Measurements from ENCODE around the gene STK31. TPM values are rescaled to one million over a fixed set of nuclear protein-coding genes. Genes with fewer than 3 reads are reported as not detected.
"Not testable (repeated sequence)": the region's sequence is repeated elsewhere in the genome, so short reads cannot be mapped to it uniquely, and the experiment has no call there.

The STK31 gene
- total RNA-seq, 1 donor = 0.52 TPM

DNA sequence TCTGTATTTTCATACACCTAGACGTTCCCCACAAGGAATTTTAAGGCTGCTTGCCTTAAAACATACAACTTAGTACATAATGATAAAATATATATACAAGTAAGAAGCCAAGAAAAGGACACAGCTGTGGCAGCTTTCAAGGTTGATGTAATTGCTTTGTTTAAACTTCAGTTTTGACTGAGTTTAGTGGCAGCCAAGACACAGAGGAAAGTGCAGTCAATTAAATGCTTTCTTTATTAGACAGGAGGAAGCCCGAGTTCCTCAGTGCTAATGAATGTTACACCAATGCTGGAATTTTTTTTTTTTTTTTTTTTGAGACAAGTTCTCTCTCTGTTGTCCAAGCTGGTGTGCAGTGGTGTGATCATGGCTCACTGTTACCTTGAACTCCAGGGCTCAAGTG is 11.2 kb upstream of the STK31 start:
- Histone ChIP-seq H3K4me3 (ENCODE audit: low read length) (no peak overlapping the region), H3K4me1 (ENCODE audit: insufficient read depth, low read length) (no peaks in the 10 kb centered on the region), H3K27me3 (ENCODE audit: insufficient read depth, low read length) (no peaks in the 10 kb centered on the region), H3K9me3 (ENCODE audit: low read depth, low read length) (no peaks in the 10 kb centered on the region)

DNA sequence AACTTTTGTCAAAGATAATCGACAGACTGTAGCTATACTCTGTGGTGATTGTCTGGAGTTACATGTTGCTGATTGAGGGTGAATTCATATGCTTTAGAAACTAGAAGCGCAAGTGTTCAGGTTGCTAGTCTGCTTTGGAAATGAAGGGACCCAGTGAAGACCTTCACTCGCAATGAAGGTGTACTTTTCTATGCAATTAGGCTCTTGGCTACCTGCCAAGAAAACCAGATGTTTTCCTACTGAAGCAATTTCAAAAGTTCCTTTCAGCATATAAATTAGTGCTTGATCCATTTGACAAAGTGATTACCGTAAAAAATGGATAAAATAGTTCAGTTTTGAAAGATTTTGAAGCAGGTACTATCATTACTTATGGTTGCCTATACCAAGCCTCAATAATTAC is 10.0 kb upstream of the STK31 start:
- Histone ChIP-seq H3K9me3 (ENCODE audit: low read depth, low read length) (no peaks in the 10 kb centered on the region), H3K27me3 (ENCODE audit: insufficient read depth, low read length) (no peaks in the 10 kb centered on the region), H3K4me1 (ENCODE audit: insufficient read depth, low read length) (no peaks in the 10 kb centered on the region), H3K4me3 (ENCODE audit: low read length) (no peak overlapping the region)

DNA sequence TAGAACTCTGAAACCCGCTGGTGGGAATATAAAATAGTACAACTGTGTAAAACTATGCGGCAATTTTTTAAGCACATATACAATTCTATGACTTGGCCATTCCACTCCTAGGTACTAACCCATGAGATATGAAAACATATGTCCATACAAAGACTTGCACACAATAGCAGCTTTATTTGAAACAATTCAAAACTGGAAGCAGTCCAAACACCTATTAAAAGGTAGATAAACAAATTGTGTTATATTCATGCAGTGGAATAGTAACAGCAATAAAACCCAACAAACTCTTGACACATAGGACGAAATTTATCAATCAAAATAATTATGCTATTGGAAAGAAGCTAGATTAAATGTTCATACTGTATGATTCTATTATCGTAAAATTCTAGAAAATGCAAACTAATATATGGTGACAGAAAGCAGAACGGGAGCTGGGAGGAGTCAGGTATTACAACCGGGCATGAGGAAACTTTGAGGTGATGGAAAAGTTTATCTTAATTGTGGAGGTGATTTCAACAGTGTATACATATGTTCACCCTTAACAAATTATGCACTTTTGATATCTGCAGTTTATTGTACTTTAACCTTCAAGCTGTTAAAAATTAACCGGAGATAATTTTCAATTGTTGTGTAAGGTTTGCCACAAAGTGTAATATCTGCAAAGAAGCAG is 803 bp upstream of the STK31 start:
- H3K4me3 ChIP-seq (ENCODE audit: low read length) = no peak overlapping the region
- peaks cover 11% of the 10 kb centered on the region for H3K9me3 ChIP-seq (ENCODE audit: low read depth, low read length)
- no peaks in the 10 kb centered on the region for H3K27me3 ChIP-seq (ENCODE audit: insufficient read depth, low read length)

DNA sequence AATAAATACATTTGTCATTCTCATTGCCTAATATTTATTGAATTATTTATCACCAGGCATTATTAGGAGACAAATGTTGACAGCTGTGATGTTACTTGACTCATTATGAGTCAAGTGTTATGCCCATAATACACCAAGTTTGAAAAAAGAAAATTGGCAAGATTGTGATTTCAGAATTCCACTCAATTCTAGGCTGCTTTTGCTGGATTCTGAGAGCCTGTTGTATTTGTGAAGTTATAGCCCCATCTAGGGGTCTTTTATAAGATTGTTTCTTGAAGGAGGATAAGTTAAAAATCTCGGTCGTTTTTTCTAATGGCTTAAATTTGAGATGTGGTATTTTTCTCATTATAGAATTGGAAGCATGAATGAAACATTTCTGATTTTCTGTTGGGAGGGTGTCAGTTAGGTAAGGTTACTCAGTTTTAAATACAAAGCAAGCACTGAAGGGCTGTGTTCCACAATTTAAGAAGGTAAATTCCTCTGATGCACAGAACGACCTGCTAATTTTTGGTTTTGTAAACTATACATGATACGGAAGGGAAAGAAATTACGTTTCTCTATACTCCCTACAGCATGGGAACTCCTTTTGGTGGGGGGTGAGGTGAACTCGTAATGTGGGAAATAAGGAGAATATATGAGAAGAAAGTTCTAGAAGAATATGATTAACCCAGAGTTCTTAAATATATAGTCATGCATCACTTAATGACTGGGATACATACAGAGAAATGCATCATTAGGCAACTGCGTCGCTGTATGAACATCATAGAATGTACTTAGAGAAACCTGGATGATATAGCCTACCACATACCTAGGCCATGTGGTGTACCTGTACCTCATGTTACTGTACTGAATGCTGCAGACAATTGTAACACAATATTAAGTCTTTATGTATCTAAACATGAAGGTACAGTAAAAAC is 2.6 kb downstream of the STK31 start:
- H3K4me3 ChIP-seq (ENCODE audit: low read length) = no peak overlapping the region
- no peaks in the 10 kb centered on the region for H3K4me1 ChIP-seq (ENCODE audit: insufficient read depth, low read length)
- H3K27me3 ChIP-seq (ENCODE audit: insufficient read depth, low read length) = no peaks in the 10 kb centered on the region
- H3K9me3 ChIP-seq (ENCODE audit: low read depth, low read length) = no peaks in the 10 kb centered on the region

More for the DNA sequence above, 803 bp upstream of the STK31 start:
- H3K4me1 ChIP-seq (ENCODE audit: insufficient read depth, low read length) = no peaks in the 10 kb centered on the region

DNA sequence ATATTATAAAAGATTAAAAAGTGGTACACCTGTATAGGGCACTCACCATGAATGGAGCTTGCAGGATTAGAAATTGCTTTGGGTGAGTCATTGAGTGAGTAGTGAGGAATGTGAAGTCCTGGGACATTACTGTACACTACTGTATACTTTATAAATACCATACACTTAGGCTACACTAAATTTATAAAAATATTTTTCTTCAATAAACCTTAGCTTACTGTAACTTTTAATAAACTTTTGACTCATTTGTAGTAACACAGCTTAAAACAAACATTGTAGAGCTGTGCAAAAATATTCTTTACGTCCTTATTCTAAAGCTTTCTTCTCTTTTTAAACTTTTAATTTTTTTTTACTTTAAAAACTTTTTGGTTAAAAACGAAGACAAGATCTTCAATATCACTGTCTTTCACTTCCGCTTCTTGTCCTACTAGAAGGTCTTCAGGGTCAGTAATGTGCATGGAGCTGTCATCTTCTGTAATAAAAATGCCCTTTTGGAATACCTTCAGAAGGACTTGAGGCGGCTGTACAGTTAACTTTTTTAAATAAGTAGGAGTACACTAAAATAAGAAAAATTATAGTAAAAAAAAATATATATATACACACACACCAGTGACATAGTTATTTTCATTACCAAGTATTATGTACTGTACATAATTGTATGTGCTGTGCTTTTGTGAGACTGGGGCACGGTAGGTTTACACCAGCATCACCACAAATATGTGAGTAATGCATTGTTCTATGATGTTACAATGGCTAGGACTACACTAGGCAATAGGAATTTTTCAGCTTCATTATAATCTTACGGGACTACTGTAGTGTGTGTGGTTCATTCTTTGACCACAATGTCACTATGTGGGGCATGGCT is 3.5 kb downstream of the STK31 start:
- Histone ChIP-seq H3K9me3 (ENCODE audit: low read depth, low read length) (no peaks in the 10 kb centered on the region), H3K27me3 (ENCODE audit: insufficient read depth, low read length) (no peaks in the 10 kb centered on the region), H3K4me3 (ENCODE audit: low read length) (no peak overlapping the region), H3K4me1 (ENCODE audit: insufficient read depth, low read length) (no peaks in the 10 kb centered on the region)

DNA sequence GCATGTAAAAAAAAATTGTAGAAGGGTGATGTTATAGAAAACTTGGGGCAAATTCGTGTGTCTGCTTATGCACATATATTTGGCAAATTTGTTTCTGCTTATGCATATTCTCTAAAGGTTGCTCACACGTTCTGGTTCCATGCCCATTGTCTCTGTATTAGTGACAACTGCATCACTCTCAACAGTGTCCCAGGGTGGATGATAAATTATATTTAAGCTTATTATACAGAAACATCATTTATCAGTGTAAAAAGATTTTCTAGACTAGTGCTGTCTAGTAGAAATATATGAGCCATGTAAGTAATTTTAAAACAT is 4.1 kb downstream of the STK31 start:
- Histone ChIP-seq H3K27me3 (ENCODE audit: insufficient read depth, low read length) (no peaks in the 10 kb centered on the region), H3K4me1 (ENCODE audit: insufficient read depth, low read length) (no peaks in the 10 kb centered on the region), H3K4me3 (ENCODE audit: low read length) (no peak overlapping the region), H3K9me3 (ENCODE audit: low read depth, low read length) (no peaks in the 10 kb centered on the region)

DNA sequence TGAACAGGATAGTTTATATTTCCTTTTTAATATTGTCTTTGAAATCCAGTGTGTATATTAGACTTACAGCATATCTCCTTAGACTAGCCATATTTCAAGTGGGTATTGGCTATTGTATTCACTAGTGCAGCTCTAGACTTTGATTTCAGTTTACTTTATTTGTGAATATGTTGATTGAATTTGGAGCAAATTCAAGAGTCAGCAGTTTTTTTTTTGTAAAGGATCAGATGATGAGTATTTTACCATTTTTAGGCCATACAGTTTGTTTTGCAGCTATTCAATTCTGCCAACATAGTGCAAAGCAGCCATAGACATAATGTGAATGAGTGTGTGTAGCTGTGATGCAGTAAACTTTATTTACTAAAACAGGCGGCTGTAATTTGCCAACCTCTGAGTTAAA is 4.6 kb downstream of the STK31 start:
- H3K4me3 ChIP-seq (ENCODE audit: low read length) = no peak overlapping the region
- H3K9me3 ChIP-seq (ENCODE audit: low read depth, low read length) = no peaks in the 10 kb centered on the region
- no peaks in the 10 kb centered on the region for H3K27me3 ChIP-seq (ENCODE audit: insufficient read depth, low read length)
- no peaks in the 10 kb centered on the region for H3K4me1 ChIP-seq (ENCODE audit: insufficient read depth, low read length)

DNA sequence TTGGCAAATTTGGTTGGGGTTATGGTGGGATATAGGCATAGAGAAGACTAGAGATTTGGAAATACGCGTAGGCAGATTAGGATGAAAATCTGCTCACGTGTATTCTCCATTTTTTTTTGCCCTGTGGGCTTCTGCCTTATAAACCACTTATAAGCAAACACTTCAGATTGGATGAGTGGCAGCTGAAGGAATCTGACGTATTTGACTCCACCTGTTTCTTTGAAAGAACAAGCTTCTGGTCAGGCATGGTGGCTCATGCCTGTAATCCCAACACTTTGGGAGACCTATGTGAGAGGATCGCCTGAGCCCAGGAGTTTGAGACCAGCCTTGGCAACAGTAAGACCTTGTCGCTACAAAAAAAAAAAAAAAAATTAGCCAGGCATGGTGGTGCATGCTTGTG is 5.1 kb downstream of the STK31 start:
- Histone ChIP-seq H3K27me3 (ENCODE audit: insufficient read depth, low read length) (no peaks in the 10 kb centered on the region), H3K4me3 (ENCODE audit: low read length) (no peak overlapping the region), H3K4me1 (ENCODE audit: insufficient read depth, low read length) (no peaks in the 10 kb centered on the region), H3K9me3 (ENCODE audit: low read depth, low read length) (no peaks in the 10 kb centered on the region)

DNA sequence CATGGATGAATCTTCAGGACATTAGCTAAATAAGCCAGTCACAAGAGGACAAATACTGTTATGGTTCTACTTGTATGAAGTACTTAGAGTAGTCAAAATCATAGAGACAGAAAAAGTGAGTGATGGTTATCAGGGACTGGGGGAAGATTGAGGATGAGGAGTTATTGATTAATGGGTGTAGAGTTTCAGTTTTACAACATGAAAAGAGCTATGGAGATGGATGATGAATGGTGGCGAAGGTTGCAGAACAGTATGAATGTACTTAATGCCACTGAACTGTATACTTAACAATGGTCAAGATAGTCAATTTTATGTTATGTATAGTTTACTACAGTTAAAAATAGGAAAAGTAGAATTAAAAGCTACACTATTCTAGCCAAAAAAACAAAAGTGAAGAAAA is 7.8 kb downstream of the STK31 start:
- Histone ChIP-seq H3K4me1 (ENCODE audit: insufficient read depth, low read length) (no peaks in the 10 kb centered on the region), H3K9me3 (ENCODE audit: low read depth, low read length) (no peaks in the 10 kb centered on the region), H3K4me3 (ENCODE audit: low read length) (no peak overlapping the region), H3K27me3 (ENCODE audit: insufficient read depth, low read length) (no peaks in the 10 kb centered on the region)

DNA sequence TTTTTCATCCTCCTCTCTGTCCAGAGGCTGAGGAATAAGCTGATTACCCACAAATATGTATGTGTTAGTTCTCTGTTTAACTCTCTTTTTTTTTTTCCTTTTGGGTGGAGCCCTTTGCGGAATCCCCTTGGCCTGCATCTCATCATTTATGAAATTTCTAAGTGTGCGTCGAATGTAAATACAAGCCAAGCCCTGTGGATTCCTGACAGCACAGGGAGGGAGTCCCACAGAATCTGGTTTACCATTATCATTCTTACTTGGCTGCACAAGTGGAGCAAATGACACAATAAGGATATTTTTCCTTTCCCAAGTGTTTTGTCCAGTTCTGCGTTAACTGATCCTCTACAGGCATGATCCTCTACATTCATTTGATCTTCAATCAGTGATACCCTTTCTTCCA is 11.4 kb downstream of the STK31 start:
- Histone ChIP-seq H3K4me1 (ENCODE audit: insufficient read depth, low read length) (no peaks in the 10 kb centered on the region), H3K9me3 (ENCODE audit: low read depth, low read length) (no peaks in the 10 kb centered on the region), H3K4me3 (ENCODE audit: low read length) (no peak overlapping the region), H3K27me3 (ENCODE audit: insufficient read depth, low read length) (no peaks in the 10 kb centered on the region)

DNA sequence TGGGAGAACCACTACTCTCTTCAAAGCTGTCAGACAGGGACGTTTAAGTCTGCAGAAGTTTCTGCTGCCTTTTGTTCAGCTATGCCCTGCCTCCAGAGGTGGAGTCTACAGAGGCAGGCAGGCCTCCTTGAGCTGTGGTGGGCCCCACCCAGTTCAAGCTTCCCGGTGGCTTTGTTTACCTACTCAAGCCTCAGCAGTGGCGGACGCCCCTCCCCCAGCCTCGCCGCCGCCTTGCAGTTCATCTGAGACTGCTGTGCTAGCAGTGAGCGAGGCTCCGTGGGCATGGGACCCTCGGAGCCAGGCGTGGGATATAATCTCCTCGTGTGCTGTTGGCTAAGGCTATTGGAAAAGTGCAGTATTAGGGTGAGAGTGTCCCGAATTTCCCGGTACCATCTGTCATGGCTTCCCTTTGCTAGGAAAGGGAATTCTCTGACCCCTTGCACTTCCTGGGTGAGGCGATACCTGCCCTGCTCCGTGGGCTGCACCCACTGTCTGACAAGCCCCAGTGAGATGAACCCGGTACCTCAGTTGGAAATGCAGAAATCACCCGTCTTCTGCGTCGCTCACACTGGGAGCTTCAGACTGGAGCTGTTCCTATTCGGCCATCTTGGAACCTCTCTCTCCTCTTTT is 12.7 kb downstream of the STK31 start:
- not testable (repeated sequence) for H3K4me3 ChIP-seq (ENCODE audit: low read length); H3K4me1 ChIP-seq (ENCODE audit: insufficient read depth, low read length); H3K27me3 ChIP-seq (ENCODE audit: insufficient read depth, low read length); H3K9me3 ChIP-seq (ENCODE audit: low read depth, low read length)

DNA sequence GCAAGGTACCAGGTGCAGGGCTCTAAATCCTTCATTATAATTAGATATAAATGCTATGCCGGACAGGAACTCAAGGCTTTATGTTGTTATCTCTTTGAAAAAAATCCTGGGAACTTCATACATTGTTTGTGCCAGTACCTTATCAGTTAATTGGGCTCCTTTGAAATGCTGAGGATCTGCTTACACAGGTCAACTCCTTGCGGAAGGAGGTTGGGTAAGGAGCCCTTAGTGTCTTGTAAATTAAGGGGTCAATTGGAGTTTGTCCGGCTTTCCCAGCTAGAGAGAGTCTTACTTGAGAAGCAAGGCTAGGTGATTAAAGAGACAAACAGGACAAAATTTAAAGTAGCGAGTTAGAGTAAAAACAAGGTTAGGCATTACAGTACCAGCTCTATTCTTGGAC is 14.1 kb downstream of the STK31 start:
- H3K4me1 ChIP-seq (ENCODE audit: insufficient read depth, low read length); H3K4me3 ChIP-seq (ENCODE audit: low read length); H3K9me3 ChIP-seq (ENCODE audit: low read depth, low read length): not testable (repeated sequence)

DNA sequence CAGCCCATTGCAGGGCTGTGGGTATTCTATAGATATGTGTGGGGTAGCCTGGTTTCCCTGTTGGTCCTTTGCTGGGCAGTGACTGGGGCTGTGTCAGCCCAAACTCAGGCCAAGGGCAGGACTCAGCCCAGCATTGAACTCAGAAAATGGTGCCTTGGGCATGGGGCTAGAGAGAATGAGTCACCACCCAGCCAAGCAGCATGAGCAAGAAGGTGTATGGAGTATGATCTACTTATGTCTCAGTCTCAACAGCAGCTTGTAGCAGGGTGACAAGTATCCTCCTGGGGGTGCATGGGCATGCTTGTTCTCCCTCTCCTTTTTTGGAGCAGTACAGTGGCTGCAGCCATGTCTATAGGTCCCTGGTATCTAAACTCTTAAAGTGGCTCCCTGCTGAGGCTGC is 32.0 kb downstream of the STK31 start:
- peaks cover 21% of the 10 kb centered on the region for H3K9me3 ChIP-seq (ENCODE audit: low read depth, low read length)
- H3K4me1 ChIP-seq (ENCODE audit: insufficient read depth, low read length) = no peaks in the 10 kb centered on the region
- H3K27me3 ChIP-seq (ENCODE audit: insufficient read depth, low read length) = no peaks in the 10 kb centered on the region
- H3K4me3 ChIP-seq (ENCODE audit: low read length) = no peak overlapping the region

More for the DNA sequence above, 14.1 kb downstream of the STK31 start:
- not testable (repeated sequence) for H3K27me3 ChIP-seq (ENCODE audit: insufficient read depth, low read length)

DNA sequence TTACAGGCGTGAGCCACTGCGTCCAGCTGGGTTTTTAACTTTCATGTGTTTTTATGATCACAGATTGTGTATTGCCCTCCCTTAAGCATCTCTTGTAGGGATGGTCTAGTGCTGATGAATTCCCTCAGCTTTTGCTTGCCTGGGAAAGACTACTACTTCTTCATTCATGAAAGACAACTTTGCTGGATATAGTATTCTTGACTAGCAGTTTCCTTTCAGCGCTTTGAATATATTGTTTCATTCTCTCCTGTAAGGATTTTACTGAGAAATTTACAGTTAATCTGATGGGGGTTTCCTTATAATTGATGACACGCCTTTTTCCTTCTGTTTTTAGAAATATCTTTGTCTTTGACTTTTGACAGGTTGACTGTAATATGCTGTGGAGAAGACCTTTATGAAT is 33.2 kb downstream of the STK31 start:
- Histone ChIP-seq H3K27me3 (ENCODE audit: insufficient read depth, low read length) (no peaks in the 10 kb centered on the region), H3K9me3 (ENCODE audit: low read depth, low read length) (peaks cover 21% of the 10 kb centered on the region), H3K4me1 (ENCODE audit: insufficient read depth, low read length) (no peaks in the 10 kb centered on the region), H3K4me3 (ENCODE audit: low read length) (no peak overlapping the region)

DNA sequence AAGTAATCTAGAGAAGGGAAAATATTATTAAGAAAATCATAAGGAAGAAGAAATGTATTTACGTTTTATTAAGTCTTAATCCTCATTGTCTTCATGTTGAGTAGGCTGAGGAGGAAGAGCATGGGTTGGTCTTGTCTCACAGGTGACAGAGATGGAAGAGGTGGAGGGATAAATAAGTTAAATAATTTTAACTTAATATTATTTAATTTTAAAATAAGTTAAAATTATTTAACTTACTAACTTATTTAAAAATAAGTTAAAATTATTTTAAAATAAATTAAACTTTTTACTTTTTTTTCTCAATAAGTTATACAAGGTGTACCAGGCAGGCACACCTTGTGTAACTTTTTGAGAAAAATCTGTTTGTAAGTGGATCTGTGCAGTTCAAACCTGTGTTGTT is 36.6 kb downstream of the STK31 start:
- H3K9me3 ChIP-seq (ENCODE audit: low read depth, low read length) = peaks cover 21% of the 10 kb centered on the region
- no peaks in the 10 kb centered on the region for H3K4me1 ChIP-seq (ENCODE audit: insufficient read depth, low read length)
- no peak overlapping the region for H3K4me3 ChIP-seq (ENCODE audit: low read length)
- H3K27me3 ChIP-seq (ENCODE audit: insufficient read depth, low read length) = no peaks in the 10 kb centered on the region
